Right ventricle myocardium superior (tissue), 1 donor: ENCODE data around the gene BCL2. TPM values are rescaled to one million over a fixed set of nuclear protein-coding genes. Genes with fewer than 3 reads are reported as not detected.
A peak's percentile ranks its signal among the peaks of the same experiment; 100 is the strongest.

Experiments used
- ATAC-seq: fragments of 200-7000 bp; cut with Tn5 transposase; one replicate; pipeline ENCODE4 v1.9.1; 2020; ENCODE audit warnings: mild to moderate bottlenecking; ENCODE audit not compliant: poor library complexity
- DNase-seq: peaks from one replicate; pipeline ENCODE4 v3.0.0-alpha.2; 2020
- intact Hi-C: fragments of 100-400 bp; cut with DNase I; formaldehyde crosslinking; loops from one replicate; pipeline ENCODE4 v1.11.2; 2022
- total RNA-seq: library from RNA; stranded (reverse); fragmentation: NEBNext Ultra II Directional; extraction: Animal tissue kit (Norgen Biotek cat#: 25700); gene quantifications from one replicate; pipeline ENCODE4 v1.2.1, GENCODE V29; 2021
- donor health status: DM: no; HTN: yes; CAD: no; lungs with severe emphysema.

The BCL2 gene
- total RNA-seq, 1 donor from 2014 or later = 9.0 TPM

- ATAC-seq = no peak
- intact Hi-C loops = no loop called here
- DNase-seq = no peak
Measured at GRCh38 chr18:63297687-63298399, 21.7 kb downstream of the BCL2 start.

DNA sequence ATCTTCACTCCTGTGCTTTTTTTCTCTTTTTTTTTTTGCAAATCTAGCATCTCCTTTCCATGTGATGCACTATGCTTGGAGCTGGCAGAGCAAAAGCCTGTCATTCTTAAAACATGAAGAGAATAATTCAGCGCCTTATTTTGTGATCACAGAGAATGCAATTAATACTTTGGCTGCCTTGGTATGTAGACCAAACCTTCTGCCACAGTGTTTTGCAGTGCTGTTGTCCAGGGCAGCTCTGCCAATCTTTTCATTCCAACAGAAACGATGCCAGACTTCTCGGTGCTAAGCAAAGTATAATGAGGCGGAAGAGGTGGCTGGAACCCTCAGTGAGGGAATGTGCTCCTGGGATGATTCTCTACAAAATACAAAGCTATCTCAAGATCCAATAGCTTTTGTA is 25.6 kb downstream of the BCL2 start:
- intact Hi-C loops = no loop called here
- ATAC-seq = peak; percentile 80

GRCh38 chr18:63292831-63293683 is 26.5 kb downstream of the BCL2 start:
- peak; percentile 38 for DNase-seq
- intact Hi-C loops = no loop called here
- ATAC-seq = no peak

More for the DNA sequence above, 25.6 kb downstream of the BCL2 start:
- DNase-seq = no peak

DNA sequence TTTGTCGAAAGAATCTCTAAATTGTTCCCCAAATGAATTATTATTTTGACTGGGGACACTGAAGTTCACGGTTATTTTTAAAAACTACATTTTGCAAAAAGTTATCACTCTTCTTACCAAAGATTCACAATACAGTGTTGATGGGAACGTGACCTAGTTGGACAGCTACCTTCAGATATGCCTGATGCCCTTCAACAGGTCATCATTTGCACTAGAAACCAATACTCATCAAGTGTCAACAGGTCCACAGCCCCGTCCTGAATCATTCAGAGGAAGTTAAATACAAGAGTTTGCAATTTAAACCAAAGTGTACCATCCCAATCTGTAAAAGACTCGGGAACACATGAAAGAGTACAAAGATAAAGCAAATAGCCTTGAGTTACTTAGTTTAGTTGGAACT is 28.3 kb downstream of the BCL2 start:
- DNase-seq (no peak), ATAC-seq (peak; percentile 44)
- intact Hi-C loops = no loop called here

DNA sequence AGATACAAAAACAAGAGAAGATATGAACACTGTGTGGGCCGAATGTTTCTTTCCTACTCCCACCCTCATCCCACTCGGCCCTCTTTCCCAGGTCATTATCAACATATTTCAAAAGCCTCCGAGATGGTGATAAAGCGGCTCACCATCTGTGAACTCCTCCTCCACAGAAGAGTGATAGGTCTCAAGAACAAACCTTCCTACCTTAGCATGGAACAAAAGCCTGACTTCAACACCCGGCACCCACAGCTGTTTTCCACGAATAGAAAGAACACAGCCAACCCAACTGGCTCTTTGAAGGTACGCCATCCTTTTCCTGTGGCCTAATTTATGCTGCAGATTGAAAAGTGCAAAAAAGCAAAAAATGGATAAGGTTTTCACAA is 28.8 kb downstream of the BCL2 start:
- DNase-seq (no peak), ATAC-seq (no peak)
- intact Hi-C loops = no loop called here

- ATAC-seq (no peak), DNase-seq (no peak)
- intact Hi-C loops = no loop called here
Measured at GRCh38 chr18:63290166-63290820, 29.3 kb downstream of the BCL2 start.

DNA sequence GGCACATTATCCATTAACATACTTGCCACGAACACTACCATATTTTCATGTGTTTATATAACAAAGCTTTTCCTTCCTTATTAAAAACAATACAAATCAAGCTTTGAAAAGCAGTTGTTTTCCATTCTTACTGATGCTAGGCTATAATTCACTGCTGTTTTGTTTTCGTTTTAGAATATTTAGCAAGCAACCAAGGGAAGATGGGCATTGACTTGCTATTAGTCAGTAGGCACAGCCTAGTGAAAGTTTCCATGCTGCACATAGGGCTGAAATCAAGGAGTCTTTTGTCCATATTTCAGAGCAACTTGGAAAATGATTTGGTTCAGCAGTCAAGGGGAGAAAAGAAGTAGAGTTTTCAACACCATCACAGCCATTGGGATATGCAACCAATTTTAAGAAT is 31.3 kb downstream of the BCL2 start:
- DNase-seq (no peak), ATAC-seq (no peak)
- intact Hi-C loops = no loop called here

- no peak for DNase-seq
- ATAC-seq = no peak
- intact Hi-C loops = no loop called here
Measured at GRCh38 chr18:63287691-63288220, 31.8 kb downstream of the BCL2 start.

GRCh38 chr18:63286926-63287325 is 32.6 kb downstream of the BCL2 start:
- intact Hi-C loops = no loop called here
- ATAC-seq = no peak
- DNase-seq = no peak

- intact Hi-C loops = no loop called here
Measured at GRCh38 chr18:63284827-63285733, 34.5 kb downstream of the BCL2 start.

GRCh38 chr18:63284173-63284799 is 35.3 kb downstream of the BCL2 start:
- ATAC-seq = no peak
- intact Hi-C loops = no loop called here
- DNase-seq = no peak

More at GRCh38 chr18:63284827-63285733, 34.5 kb downstream of the BCL2 start:
- ATAC-seq (peak; percentile 22), DNase-seq (no peak)

GRCh38 chr18:63283305-63284094 is 36.1 kb downstream of the BCL2 start:
- DNase-seq = no peak
- no peak for ATAC-seq
- intact Hi-C loops = no loop called here

- intact Hi-C loops = no loop called here
- DNase-seq (no peak), ATAC-seq (no peak)
Measured at GRCh38 chr18:63282793-63283192, 36.8 kb downstream of the BCL2 start.

DNA sequence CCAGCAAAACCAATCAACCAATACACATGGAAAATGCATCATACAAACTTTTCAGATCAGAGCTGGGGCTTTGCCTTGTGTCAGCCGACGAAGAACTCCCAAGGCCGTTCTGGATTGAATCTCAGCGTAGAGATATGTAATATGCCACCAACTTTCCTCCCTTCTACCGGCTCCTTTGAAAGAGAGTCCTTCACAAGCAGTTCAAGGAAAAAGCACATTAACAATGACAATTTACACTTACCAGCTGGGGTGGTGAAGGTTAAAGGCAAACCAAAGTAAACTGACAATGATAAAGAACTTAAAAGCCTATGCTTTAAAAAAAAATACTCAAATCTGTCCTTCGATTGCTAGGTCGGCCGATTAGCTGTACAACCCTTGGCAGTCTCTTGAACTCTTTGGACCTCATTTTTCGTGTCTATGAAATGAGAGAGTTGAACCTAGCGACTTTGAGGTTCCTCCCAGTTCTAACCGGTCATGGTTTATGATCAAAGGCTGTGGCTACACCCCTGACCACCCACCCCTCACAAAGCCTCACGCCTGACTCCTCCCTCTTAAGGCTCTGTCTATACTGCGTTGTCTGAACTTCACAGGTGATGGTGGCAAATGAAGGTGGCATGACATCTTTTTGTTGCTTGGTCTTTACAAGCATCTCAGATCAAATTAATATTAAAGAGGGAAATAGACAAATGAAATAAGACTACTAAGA is 46.2 kb downstream of the BCL2 start:
- ATAC-seq = no peak
- no peak for DNase-seq
- intact Hi-C loops = no loop called here

DNA sequence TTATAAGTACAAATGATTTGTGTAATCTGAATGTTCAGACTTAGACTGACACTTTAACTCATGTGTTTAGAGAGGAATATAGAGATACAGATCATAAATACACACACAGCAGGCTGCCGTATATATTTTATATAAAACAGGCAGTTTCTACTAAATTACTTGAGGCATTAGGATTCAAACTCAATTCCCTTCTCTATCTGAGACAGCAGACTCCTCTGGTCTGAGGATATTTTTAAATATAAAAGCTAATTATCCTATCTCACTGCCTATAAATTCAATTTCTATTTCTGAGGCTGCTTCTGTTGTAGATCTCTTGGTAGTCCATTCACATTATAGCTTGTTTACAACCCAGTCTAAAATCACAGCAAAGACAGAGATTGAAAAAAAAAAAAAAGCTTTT is 46.9 kb downstream of the BCL2 start:
- no peak for ATAC-seq
- DNase-seq = no peak
- intact Hi-C loops = no loop called here

DNA sequence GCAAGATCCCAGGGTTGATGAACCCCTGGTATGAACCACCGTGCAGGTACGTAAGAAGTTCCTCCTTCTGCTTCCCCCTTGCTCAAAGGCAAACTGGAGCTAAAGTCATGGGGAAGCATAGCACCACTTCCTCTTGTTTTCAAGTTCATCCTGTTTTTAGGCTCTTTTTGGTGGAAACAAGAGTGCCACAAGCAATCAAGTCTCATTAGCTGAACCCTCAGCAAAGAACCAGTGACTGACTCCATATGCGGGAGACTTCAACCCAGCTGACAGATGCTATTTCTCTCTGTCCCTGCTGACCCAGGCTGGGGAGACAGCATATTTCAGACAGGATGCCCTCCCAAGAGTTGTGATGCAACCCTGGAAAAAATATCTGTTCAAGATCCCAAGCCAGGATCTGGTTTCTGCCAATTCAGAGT is 47.7 kb downstream of the BCL2 start:
- DNase-seq (no peak), ATAC-seq (peak; percentile 80)
- intact Hi-C loops = no loop called here

DNA sequence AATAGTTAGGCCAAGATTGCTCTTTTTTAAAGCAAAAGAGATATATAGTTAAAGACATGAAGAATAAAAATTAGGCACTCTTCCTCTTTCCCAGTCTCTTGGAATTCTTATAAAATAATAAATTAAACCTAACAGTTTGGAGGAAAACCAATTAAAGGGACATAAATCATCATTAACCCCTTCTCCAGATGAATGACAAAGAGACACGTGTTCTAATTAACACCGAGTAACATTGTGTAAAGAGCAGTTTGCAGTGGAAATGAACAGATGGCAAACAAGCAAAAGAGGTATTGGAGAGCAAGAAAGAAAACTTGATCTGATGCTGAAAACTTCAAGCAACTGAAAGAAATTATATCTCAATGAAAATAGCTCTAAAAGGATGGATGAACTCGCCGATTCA is 48.4 kb downstream of the BCL2 start:
- intact Hi-C loops = no loop called here
- no peak for DNase-seq
- ATAC-seq = no peak
